SIG-M5 treated with dmso at 0.1 percent for 504 hours (cell line): ENCODE data around the gene TRIO.

Experiments
- DNase-seq: peaks from one replicate; lab custom pipeline; 2025; ENCODE audit not compliant: unreplicated experiment; lab: John Stamatoyannopoulos, UW

Gene TRIO

GRCh38 chr5:14165375-14166106 is 22.4 kb downstream of the TRIO start:
- DNase-seq: no peak

DNA sequence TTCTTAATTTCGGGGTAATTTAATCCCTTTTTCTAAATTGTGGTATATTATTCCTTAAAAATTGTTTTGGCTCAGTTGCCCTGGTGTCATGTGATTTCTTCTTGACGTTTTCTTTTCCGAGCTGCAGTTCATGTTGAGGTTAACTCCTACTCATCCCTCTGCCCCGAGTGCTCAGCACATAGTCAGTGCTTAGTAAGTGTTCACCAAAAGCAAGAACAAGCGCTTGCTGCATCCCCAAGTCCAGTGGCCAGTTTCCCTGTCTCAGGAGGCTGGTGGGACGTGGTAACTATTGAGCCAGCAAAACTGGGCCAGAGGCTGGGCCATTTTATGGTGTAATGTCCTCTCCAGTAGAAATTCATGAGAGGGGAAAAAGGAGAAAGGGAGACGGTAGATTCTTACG is 23.3 kb downstream of the TRIO start:
- no peak for DNase-seq

DNA sequence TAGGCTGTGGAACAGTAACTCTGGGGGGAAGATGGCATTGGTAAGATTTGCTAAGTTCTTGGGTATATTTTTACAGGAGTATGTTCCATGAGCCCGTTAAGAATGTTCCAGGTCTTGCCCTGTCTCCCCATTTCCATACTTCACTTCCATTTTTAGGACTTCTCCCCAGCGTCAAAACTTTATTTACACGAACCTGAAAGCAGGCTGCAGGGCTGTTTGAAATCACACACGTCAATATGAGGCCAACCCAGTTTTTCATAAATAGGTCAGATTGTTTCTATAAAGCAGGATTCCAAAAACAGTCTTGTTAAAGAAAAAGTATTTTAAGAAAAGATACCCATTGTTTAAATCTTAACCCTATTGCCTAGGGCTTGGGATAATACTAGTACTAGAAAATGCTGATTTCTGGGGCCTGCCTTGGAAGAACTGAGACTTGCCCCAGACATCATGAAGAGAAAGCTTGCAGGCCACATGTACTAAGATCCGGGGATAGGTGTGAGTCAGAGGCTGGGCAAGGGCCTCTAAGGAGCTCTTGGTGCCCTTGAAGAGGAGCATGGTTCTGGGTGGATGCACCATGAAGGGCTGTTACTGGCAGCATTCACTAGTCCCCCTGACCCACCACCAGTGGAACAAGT is 24.2 kb downstream of the TRIO start:
- no peak for DNase-seq

- DNase-seq: no peak
Measured at GRCh38 chr5:14168144-14168792, 25.1 kb downstream of the TRIO start.

- DNase-seq: no peak
Measured at GRCh38 chr5:14168793-14169262, 25.7 kb downstream of the TRIO start.

DNA sequence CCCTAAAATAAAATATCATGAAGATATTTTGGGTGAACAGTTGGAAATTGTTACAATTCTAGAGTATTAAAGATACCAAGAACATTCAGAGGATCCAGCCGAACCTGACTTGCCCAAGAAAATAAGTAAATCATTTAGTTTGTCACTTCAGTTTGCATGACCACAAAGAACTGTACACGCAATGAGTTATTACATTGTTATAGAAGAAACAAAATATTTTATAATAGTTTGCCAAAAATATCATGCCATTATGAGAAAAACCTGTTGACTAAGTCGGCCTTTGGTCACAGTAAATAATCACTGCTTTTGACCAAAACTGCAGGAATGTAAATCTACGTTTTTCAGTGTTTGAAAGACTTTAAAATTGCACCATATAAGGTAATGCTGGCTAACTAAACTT is 27.9 kb downstream of the TRIO start:
- DNase-seq: no peak

DNA sequence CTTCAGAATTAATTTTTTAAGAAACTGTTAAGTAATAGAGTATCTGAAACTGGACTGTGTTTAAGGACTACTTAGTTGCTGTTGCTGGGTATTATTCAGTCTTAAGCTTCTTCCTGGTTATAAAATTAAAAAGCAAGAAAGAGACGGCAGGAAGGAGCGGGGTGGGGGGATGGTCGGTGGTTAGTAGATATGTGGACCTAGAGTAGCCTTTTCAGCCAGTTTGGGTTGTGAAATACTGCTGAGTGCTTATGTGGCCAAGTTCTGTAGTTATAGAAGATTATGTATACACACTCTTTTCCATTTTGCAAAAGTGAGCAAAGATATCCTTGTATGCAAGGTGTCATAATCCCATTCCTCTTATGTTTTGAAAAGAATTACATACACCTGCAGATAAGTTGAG is 28.5 kb downstream of the TRIO start:
- DNase-seq: no peak

GRCh38 chr5:14172149-14172795 is 29.1 kb downstream of the TRIO start:
- no peak for DNase-seq

- no peak for DNase-seq
Measured at GRCh38 chr5:14173377-14174229, 30.5 kb downstream of the TRIO start.

DNA sequence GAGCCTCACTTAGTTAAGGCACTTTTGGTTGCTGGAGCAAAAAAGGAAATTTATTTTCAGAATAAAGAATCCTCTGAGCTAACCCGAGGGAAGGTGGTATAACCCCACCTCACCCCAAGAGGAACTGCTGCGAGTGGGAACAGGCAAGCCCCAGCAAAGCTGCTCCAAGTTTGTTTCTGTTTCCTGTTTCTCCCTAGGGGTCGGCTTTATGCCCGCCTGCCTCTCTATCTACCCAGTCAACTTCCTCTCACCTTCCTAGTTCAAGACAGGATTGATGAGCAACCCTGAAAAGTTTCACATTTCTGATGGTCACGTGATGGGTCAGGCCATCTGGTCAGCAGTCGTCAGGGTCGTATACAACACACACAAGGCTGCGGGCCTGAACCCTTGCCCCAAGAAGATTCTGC is 31.1 kb downstream of the TRIO start:
- DNase-seq: no peak

DNA sequence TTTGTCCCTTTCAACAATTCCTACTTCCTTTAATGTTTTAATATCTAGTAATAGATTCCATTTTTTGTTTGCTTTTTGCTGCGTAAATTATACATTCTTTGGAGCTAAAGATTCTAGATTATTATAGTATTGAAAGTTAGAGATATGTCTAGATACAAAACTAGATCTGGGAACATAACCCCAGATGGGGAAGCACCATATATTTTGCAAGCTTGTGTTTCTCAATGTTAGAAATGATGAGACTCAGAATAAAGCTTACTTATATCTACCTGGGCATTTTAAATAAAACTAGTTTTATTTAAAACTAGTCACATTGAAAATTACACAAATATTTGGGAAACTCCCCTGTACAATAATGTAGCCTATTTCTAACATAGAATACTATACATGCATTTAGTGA is 32.2 kb downstream of the TRIO start:
- DNase-seq: no peak

GRCh38 chr5:14176888-14177287 is 33.7 kb downstream of the TRIO start:
- DNase-seq: no peak

- DNase-seq: no peak
Measured at GRCh38 chr5:14177634-14178033, 34.5 kb downstream of the TRIO start.

- DNase-seq: no peak
Measured at GRCh38 chr5:14178091-14178490, 34.9 kb downstream of the TRIO start.

DNA sequence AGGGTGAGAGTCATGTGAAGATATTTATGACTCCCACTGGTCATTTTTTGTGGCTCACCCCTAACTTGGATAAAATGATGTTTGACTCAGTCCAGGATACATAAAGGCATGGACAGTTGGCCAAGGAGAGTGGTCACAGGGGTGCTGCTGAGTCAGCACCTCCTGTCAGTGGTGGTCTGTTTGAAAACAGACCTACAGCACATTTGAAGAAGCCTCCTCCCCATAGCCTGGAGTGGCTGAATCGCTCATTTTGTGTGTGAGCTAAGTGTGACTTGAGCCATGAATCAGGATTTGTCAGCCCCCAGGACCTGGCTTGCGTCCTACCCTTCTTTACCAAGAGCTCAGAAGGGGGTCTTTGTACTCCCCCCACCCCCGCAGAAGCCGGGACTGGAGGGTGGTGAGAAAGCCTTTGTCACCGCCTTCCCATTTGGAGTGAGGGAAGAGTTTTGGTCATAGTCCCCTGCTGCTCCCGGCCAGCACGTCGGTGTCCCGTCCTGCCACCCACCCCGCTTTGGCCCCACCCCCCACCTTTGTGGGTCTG is 35.6 kb downstream of the TRIO start:
- no peak for DNase-seq

GRCh38 chr5:14179446-14179845 is 36.3 kb downstream of the TRIO start:
- no peak for DNase-seq

DNA sequence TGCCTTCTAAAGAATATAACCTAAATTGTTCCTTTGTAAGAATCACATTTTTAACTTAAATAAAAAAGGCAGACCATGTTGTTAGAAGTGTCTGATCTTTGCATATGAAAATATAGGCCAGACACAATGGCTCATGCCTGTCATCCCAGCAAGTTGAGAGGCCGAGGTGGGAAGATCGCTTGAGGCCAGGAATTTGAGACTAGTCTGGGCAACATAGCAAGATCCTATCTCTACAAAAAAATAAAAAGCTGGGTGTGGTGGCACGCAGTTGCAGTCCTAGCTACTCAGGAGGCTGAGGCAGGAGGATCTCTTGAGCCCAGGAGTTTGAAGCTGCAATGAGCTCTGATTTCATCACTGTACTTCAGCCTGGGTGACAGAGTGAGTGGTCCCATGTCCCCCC is 37.3 kb downstream of the TRIO start:
- DNase-seq: no peak

GRCh38 chr5:14181299-14181968 is 38.3 kb downstream of the TRIO start:
- no peak for DNase-seq

GRCh38 chr5:14182761-14183160 is 39.6 kb downstream of the TRIO start:
- DNase-seq: no peak
